NCI-H146 treated with DMSO at 0.1 percent for 48 hours (cell line): Measurements from ENCODE around the gene PARP9.
"Not testable (repeated sequence)": the region's sequence is repeated elsewhere in the genome, so short reads cannot be mapped to it uniquely, and the experiment has no call there.

ENCODE experiments used
- DNase-seq: peaks from one replicate; lab custom pipeline; 2025; ENCODE audit not compliant: unreplicated experiment; lab: John Stamatoyannopoulos, UW

PARP9 gene

GRCh38 chr3:122523317-122523716, 40.8 kb downstream of the PARP9 start:
- no peak for DNase-seq

- DNase-seq, result no peak
Observed at GRCh38 chr3:122520861-122521260, 43.2 kb downstream of the PARP9 start.

- DNase-seq, result no peak
Observed at GRCh38 chr3:122519693-122520092, 44.4 kb downstream of the PARP9 start.

GRCh38 chr3:122516846-122517360, 47.2 kb downstream of the PARP9 start:
- no peak for DNase-seq

GRCh38 chr3:122515870-122516269, 48.2 kb downstream of the PARP9 start:
- DNase-seq, result no peak

GRCh38 chr3:122515020-122515468, 49.1 kb downstream of the PARP9 start:
- DNase-seq, result no peak

- DNase-seq, result peak; percentile 84
Observed at GRCh38 chr3:122514123-122515019, 49.7 kb downstream of the PARP9 start, which contains the start of gene KPNA1. KPNA1 (minus strand) TSS chr3:122514939; CDS start chr3:122496565, 18,374 bp downstream.

- no peak for DNase-seq
Observed at GRCh38 chr3:122513386-122514122, 50.5 kb downstream of the PARP9 start.

- no peak for DNase-seq
Observed at GRCh38 chr3:122512284-122512683, 51.8 kb downstream of the PARP9 start.

GRCh38 chr3:122510878-122511535, 53.1 kb downstream of the PARP9 start:
- no peak for DNase-seq

GRCh38 chr3:122508944-122509343, 55.2 kb downstream of the PARP9 start:
- not testable (repeated sequence) for DNase-seq

- DNase-seq, result no peak
Observed at GRCh38 chr3:122508135-122508914, 55.8 kb downstream of the PARP9 start.

- DNase-seq, result no peak
Observed at GRCh38 chr3:122506450-122506849, 57.6 kb downstream of the PARP9 start.

GRCh38 chr3:122505676-122506075, 58.4 kb downstream of the PARP9 start:
- no peak for DNase-seq

- no peak for DNase-seq
Observed at GRCh38 chr3:122502941-122503340, 61.2 kb downstream of the PARP9 start.

GRCh38 chr3:122502139-122502538, 62.0 kb downstream of the PARP9 start:
- DNase-seq, result no peak

GRCh38 chr3:122500964-122501363, 63.1 kb downstream of the PARP9 start:
- DNase-seq, result not testable (repeated sequence)

GRCh38 chr3:122498152-122498551, 65.9 kb downstream of the PARP9 start:
- no peak for DNase-seq

GRCh38 chr3:122497425-122497824, 66.7 kb downstream of the PARP9 start:
- no peak for DNase-seq

GRCh38 chr3:122496508-122496907, 67.6 kb downstream of the PARP9 start:
- DNase-seq, result no peak
